Stimulated activated CD4-positive, alpha-beta T cell treated with anti-CD3 and anti-CD28 coated beads, Interleukin-1b, Interleukin-23, amount 100 ng/mL, for 4 hours (primary cell): ENCODE measurements around the gene CCDC138.
"Not testable (repeated sequence)": the region's sequence is repeated elsewhere in the genome, so short reads cannot be mapped to it uniquely, and the experiment has no call there.

Experiments used
- DNase-seq, 2 donors: peaks; one replicate each; pipeline ENCODE4 v3.0.0-alpha.2; 2020; ENCODE audit warnings: low read depth in 2 of 2

The CCDC138 gene

GRCh38 chr2:108786354-108787215 is at the start of gene CCDC138:
TSS of gene CCDC138 (plus strand) at chr2:108786771. CDS start at chr2:108786823, 52 bp downstream.
- DNase-seq: peak; percentile 85 to 92

- not testable (repeated sequence) for DNase-seq
Measured at GRCh38 chr2:108757973-108758372, 28.6 kb upstream of the CCDC138 start.

- DNase-seq: not testable (repeated sequence)
Measured at GRCh38 chr2:108762618-108763017, 24.0 kb upstream of the CCDC138 start.

GRCh38 chr2:108766671-108767070 is 19.9 kb upstream of the CCDC138 start:
- DNase-seq: not testable (repeated sequence)

DNA sequence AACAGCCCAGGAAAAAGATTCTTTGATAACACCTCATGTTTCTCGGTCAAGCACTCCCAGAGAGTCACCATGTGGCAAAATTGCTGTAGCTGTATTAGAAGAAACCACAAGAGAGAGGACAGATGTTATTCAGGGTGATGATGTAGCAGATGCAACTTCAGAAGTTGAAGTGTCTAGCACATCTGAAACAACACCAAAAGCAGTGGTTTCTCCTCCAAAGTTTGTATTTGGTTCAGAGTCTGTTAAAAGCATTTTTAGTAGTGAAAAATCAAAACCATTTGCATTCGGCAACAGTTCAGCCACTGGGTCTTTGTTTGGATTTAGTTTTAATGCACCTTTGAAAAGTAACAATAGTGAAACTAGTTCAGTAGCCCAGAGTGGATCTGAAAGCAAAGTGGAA is 18.7 kb upstream of the CCDC138 start:
- DNase-seq: not testable (repeated sequence)

GRCh38 chr2:108776475-108776874 is 10.1 kb upstream of the CCDC138 start:
- no peak for DNase-seq

- DNase-seq: no peak
Measured at GRCh38 chr2:108778857-108779256, 7.7 kb upstream of the CCDC138 start.

- no peak for DNase-seq
Measured at GRCh38 chr2:108786008-108786353, 590 bp upstream of the CCDC138 start.

GRCh38 chr2:108787216-108787541 is 608 bp downstream of the CCDC138 start:
- no peak for DNase-seq

- DNase-seq: no peak
Measured at GRCh38 chr2:108803045-108803736, 16.6 kb downstream of the CCDC138 start.

DNA sequence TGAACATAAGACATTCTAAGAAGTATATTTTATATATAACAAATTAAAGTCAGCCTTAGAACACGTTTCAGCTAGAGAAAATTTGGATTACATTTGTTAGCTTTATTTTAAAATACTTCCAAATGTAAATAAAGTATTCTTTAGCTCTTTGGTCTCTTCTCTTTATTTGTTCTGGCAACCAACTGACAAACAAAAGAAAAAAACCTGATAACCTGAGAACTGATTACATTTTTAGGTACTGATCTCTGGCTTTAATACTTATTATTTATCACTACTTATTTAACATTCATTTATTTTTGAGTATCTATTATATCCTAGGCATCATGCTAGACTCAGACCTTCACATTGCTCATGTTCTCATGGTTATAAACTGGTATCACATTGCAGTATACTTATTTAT is 18.5 kb downstream of the CCDC138 start:
- no peak for DNase-seq

DNA sequence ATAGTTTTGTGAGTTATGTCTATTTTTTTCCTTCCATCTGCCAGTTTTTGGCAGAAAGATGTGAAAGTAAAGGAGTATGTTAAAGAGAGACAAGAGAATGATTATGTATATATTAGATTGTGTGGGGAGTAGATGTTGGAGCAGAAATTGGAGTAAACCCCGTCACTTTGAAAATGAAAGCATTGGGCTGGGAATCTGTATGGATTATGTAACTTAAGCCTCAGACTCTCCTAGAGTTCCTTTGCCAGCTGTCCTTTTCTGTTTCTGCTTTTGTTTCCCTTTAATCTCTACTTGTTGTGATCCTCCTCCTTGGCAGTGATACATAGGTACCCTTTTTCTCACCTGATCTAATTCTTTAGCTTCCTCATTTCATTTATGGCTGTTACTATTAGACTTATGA is 19.2 kb downstream of the CCDC138 start:
- no peak for DNase-seq

- DNase-seq: no peak
Measured at GRCh38 chr2:108806371-108807113, 20.0 kb downstream of the CCDC138 start.

DNA sequence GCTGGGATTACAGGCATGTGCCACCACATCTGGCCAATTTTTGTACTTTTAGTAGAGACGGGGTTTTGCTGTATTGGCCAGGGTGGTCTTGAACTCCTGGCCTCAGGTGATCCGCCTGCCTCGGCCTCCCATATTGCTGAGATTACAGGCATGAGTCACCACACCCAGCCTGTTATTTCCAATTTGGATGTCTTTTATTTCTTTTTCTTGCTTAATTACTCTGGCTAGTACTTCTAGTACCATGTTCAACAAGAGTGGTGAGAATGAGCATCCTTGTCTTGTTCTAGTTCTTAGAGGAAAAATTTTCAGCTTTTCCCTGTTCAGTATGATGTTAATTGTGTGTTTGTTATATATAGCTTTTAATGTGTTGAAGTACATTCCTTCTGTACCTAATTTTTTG is 23.4 kb downstream of the CCDC138 start:
- no peak for DNase-seq

GRCh38 chr2:108810993-108811957 is 24.7 kb downstream of the CCDC138 start:
- no peak for DNase-seq

- no peak for DNase-seq
Measured at GRCh38 chr2:108813732-108814131, 27.2 kb downstream of the CCDC138 start.

GRCh38 chr2:108820482-108820881 is 33.9 kb downstream of the CCDC138 start:
- no peak for DNase-seq

DNA sequence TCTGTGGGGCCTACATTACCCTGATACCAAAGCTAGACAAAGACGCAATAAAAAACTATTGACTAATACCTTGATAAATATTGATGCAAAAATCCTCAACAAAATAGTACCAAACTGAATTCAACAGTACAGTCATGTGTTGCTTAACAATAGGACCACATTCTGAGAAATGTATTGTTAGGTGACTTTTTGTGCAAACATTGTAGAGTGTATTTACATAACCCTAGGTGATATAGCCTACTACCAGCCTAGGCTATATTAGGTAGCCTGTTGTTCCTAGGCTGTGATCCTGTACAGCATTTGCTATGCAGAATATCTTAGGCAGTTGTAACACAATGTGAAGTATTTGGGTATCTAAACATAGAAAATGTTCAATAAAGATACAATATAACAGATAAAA is 36.7 kb downstream of the CCDC138 start:
- no peak for DNase-seq

DNA sequence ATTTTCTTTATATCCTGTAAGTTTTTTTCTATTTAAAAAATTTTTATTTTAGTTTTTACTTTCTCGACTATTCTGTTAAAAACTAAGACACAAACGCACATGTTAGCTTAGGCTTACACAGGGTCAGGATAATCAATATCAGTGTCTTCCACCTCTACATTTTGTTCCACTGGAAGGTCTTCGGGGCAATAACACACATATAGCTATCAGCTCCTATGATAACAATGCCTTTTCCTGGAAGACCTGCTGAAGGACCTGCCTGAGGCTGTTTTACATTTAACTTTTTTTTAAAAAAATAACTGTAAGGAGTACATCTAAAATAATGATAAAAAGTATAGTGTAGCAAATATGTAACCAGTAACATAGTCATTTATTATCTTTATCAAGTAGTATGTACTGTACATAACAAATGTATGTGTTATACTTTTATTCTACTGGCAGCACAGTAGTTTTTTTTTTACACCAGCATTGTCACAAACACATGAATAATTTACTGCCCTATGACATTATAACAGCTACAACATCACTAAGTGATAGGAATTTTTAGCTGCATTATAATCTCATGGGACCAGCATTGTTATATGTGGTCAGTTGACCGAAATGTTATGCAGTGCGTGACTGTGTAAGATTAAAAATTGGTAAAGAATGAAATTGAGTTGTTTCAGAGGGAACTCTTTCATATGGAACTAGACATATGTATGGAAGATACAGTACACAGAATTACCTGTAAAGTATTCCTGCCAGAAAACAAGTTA is 37.9 kb downstream of the CCDC138 start:
- DNase-seq: no peak

GRCh38 chr2:108825254-108825653 is 38.7 kb downstream of the CCDC138 start:
- no peak for DNase-seq

DNA sequence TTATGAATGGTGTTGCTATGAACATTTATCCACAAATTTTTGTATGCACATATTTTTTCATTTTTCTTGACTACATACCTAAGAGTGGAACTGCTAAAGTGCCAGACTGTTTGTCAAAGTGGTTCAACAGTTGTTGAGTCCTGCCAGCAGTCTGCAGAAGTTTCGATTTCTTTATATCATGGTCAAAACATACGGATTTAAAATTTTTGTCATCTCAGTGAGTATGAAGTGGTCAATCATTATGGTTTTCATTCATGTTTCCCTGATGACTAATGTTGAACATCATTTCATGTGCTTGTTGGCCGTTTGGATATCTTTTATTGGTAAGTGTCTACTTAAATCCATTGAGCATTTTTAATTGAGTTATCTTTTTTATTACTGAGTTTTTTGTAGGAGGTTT is 39.2 kb downstream of the CCDC138 start:
- no peak for DNase-seq
